Measurements from ENCODE around the gene LAT.
"Not testable (repeated sequence)": the region's sequence is repeated elsewhere in the genome, so short reads cannot be mapped to it uniquely, and the experiment has no call there.

The LAT gene
- total RNA-seq: 8.1 to 20.6 reads per million in 2 donors

DNA sequence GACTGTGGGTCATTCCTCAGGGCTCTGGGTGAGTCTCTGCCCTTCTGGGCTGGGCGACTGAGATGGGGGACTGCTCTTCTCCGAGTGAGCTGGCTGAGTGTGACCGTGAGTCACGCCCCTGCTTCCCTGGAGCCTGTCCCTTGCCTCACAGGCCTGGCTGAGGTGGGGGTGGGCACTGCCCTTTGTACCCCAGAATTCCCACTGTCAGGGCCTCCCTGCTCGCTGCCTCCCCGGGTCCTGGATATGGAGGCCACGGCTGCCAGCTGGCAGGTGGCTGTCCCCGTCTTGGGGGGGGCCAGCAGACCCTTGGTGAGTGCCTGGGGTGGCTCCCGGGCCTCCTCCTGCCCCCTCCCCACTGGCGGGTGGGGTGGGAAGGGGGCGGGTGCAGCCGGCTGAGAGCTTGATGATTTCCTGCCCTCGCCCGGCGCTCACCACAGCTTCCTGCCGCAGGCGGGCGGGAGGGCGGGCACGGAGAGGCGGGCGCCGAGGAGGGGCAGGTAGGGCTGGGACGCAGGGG is at the start of gene LAT:
Gene LAT, plus strand, starts transcription at position 434 of the 517 bp plus-strand sequence. CDS start 366 bp downstream, outside the sequence.
- DNase-seq: peak; percentile 57 to 92 (median 75)

GRCh38 chr16:28935346-28935745 is 49.5 kb upstream of the LAT start:
- DNase-seq: no peak

GRCh38 chr16:28935924-28936783 is 48.7 kb upstream of the LAT start:
- peak; percentile 67 to 79 (median 75) for DNase-seq

DNA sequence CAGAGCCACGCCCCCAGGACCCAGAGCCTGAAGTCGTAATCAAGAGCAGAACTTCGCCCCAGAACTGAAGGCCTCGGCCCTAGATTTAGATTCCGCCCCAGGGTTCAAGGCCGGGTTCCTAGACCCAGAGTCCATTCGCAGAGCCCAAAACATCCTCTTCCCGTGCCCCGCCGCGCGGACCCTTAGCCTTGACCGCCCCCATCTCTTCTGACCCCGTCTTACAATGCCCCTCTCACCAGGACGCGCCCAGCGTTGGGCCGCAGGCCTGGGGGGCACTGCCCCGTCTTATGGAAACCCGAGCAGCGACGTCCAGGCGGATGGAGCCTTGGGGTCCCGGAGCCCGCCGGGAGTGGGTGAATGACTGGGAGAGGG is 48.1 kb upstream of the LAT start:
- DNase-seq: no peak

DNA sequence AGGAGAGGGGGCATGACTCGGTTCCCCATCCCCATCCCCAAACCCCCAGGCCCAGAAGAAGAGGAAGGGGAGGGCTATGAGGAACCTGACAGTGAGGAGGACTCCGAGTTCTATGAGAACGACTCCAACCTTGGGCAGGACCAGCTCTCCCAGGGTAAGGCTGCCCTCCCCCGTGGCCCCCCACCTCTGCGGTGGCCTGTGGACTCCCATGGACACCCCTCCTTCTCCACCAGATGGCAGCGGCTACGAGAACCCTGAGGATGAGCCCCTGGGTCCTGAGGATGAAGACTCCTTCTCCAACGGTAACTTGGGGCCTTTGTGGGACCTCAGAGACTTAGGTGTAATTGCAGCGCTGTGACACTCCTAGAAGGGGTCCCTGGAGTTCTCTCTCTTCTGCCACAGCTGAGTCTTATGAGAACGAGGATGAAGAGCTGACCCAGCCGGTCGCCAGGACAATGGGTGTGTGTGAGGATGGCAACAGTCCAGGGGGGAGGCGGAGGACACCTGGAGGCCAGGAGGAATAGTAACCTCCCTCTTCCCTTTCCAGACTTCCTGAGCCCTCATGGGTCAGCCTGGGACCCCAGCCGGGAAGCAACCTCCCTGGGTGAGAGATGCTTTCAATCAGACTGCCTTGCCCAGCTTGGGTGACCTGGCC is 47.5 kb upstream of the LAT start:
- DNase-seq: no peak

DNA sequence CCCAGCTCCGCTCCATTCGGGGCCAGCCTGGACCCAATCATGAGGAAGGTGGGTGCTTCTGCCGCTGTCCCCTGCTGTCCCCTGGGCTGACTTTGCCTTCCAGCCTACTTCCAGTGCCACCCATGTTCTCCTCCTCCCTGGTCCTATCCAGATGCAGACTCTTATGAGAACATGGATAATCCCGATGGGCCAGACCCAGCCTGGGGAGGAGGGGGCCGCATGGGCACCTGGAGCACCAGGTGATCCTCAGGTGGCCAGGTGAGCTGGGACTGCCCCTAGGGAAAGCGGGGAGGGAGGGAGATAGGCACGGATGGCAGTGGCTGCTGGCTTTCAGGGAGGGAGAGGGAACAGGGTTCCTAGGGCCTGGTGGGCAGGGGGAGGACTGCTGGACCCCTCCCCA is 46.1 kb upstream of the LAT start:
- no peak for DNase-seq

GRCh38 chr16:28939825-28940224 is 45.0 kb upstream of the LAT start:
- not testable (repeated sequence) for DNase-seq

DNA sequence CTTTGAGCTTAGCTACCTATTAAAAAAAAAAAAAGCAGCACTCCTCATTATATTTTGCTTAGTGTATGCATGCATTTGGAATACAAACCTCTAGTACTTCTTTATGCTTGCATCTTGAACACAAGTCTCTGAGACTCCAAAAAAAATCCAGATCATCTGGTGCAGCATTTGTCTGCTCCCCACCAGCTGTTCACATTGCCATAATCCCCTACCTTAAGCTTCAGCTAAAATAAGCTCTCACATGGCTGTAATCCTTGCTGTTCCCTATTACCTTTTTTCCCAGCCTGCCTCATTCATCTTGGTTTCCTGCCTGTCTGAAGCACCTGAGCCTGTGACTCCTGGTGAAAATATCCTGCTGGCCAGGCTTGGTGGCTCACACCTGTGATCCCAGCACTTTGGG is 41.6 kb upstream of the LAT start:
- DNase-seq: no peak

DNA sequence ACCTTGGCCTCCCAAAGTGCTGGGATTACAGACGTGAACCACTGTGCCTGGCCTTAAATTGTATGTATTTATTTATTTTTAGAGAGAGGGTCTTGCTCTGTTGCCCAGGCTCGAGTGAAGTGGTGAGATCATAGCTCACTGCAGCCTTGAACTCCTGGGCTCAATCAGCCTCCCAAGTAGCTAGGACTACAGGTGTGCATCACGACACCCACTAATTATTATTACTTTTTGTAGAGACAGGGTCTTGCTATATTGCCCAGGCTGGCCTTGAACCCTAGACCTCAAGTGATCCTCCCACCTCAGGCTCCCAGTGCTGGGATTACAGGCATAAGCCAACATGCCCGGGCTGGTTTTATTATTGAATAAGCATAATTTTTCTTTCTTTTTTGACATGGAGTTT is 38.2 kb upstream of the LAT start:
- no peak for DNase-seq

DNA sequence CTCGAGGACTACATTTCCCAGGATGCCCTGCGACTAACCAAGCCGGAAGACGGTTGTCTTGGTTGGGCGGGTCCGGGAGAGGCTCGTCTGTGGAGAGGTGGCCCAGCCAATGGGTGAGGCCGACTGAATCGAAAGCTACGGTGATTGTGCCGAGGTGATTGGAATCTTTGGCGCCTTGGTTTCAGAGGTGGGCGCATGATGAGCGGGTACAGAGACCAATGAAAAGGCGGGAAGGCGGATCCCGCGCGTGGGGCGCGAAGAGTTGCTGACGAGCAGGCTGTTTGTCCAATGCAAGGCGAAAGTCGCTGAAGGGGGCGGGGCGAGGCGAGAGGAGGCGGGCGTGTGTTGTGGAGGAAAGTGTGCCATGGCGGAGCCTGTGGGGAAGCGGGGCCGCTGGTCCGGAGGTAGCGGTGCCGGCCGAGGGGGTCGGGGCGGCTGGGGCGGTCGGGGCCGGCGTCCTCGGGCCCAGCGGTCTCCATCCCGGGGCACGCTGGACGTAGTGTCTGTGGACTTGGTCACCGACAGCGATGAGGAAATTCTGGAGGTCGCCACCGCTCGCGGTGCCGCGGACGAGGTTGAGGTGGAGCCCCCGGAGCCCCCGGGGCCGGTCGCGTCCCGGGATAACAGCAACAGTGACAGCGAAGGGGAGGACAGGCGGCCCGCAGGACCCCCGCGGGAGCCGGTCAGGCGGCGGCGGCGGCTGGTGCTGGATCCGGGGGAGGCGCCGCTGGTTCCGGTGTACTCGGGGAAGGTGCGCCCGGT is 34.0 kb upstream of the LAT start, which contains the start of gene NFATC2IP:
Gene NFATC2IP, plus strand, starts transcription at position 290 of the 762 bp plus-strand sequence. Its CDS starts 75 bp downstream, at position 365.
- DNase-seq: peak; percentile 98 to 100 (median 99)

DNA sequence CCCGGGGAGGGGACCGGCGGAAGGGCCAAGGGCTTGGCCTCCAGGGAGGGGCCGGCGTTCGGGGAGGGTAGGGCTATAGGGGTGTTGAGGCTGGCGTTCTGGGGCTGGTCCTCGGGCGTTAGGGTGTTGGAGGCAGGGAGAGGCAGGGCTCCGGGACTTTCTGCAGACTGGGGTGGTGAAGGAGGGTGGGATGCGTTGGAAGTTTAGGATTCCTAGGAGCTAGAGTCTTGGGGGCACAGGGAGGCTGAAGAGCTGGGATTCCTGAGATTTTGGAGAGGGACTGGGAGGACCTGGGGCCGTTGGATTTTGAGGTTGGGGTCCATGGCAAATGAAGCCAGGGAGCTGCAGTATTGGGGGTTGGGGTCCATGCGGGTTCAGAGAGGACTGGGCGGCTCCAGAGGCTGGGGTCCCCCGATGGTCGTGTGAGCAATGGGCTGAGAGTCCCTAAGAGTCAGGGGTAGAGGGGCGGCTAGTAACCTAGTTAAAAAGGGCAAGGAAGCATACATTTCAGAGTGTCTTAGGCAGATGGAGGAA is 33.4 kb upstream of the LAT start:
- peak in 1 of 5 experiments; percentile 53 for DNase-seq

DNA sequence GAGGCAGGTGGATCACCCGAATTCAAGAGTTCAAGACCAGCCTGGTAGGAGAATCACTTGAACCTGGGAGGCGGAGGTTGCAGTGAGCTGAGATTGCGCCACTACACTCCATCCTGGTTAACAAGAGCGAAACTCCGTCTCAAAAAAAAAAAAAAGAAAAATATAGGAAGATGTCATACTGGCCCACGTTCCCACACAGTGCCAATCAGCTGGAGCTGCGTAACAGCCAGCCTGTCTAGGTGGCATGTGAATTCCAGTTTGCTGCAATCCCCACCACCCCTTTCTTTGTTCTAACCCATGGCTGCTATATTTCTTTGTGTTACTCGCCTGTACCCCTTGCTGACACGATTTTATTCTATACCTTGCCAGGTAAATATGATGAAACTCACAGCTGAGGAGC is 26.6 kb upstream of the LAT start:
- no peak for DNase-seq

DNA sequence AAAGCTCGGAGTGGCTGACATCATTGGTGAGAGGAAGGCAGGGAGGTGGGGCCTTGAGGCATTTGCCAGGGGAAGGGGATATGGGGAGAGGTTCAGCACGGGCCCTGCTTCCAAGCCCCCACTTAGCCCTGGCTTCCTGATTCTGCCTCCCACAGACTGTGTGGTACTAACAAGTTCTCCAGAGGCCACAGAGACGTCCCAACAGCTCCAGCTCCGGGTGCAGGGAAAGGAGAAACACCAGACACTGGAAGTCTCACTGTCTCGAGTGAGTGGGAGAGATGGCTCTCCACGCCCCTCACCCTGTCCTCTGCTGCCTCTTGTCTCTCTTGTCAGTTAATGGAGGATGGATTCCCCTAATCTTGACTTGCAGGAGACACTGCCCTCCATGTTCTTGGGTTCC is 26.0 kb upstream of the LAT start:
- no peak for DNase-seq

GRCh38 chr16:28964072-28964471 is 20.8 kb upstream of the LAT start:
- DNase-seq: no peak

DNA sequence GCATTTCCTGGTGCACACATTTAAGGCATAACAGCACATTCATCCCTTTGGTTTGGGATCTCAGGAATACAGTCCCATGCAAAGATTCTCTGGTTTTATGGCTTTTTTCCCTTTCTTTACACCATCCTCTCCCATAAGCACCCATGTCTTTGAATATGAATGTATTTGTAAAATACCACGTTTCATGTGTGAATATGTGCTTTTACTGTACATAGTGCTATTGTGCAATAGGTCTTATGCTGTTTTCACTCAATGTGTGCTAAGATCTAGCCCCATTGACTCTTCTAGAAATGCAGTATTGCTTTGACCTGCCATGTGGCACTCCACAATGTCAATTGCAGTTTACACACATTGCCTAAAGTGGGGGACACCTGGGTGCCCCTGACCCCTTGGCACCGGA is 20.4 kb upstream of the LAT start:
- no peak for DNase-seq

GRCh38 chr16:28967156-28967555 is 17.7 kb upstream of the LAT start:
- DNase-seq: no peak

DNA sequence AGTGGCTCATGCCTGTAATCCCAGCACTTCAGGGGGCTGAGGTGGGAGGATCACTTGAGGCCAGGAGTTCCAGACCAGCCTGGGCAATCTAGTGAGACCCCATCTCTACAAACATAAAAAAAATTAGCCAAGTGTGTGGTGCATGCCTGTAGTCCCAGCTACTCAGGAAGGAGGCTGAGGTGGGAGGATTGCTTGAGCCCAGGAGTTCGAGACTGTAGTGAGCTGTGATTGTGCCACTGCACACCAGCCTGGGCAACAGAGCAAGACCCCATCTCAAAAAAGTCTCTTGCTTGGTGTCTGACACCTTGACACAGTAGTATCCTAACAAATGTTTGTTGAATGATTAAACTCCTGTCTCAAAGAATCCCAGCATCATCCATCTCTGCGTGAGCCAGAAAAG is 15.2 kb upstream of the LAT start:
- DNase-seq: not testable (repeated sequence)

DNA sequence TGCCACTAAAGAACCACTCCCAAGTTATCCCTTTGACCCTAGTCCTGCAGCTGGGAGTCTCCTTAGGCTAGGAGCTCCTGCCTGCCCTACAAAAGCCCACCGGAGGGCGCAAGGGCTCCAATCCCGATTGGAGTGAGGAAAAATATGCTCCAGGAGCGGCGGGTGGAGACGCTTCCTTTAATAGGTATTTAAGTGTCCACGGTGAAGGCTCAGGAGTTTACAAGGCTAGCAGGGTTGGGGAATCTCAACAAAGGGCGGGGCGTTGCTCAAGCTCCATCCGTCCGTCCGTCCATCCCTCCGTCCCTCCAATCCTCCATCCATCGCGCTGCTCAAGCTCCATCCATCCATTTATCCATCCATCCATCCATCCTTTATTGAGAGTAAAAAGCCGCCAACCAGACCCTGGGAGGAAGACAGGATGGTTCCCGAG is 10.8 kb upstream of the LAT start:
- no peak for DNase-seq

DNA sequence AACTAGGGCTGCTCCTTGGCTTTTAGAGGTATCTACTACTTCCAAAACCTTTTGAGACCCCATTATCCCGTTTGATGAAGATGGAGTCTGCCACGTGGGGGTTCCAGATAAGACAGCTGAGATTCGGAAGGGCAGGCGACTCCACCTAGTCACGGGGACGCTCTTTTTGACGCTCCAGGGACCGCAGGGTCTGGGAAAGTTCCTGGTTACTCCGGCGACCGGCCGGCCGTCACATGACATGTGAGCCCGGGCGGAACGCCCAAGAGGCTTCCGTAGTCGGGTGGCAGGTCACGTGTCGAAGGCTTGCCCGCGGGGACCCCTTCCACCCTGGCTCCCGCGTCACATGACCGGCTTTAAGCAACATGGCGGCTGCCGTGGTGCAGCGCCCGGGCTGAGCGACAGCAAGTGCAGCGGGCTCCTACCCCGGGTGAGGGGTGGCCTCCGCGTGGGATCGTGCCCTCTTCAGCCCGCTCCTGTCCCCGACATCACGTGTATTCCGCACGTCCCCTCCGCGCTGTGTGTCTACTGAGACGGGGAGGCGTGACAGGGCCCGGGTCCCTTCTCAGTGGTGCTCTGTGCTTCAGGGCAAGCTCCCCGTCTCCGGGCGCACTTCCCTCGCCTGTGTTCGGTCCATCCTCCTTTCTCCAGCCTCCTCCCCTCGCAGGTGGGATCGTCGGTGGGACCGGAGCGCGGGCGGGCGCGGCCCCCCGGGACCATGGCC is 10.3 kb upstream of the LAT start, which contains the start of gene SPNS1:
Gene SPNS1, plus strand, starts transcription at position 342 of the 721 bp plus-strand sequence. Its CDS starts 374 bp downstream, at position 716.
- DNase-seq: peak; percentile 73 to 94 (median 87)

- no peak for DNase-seq
Measured at GRCh38 chr16:28975158-28975599, 9.7 kb upstream of the LAT start.
